Stimulated activated CD8-positive, alpha-beta memory T cell treated with anti-CD3 and anti-CD28 coated beads, Interleukin-2, amount 100 ng/mL, for 1 hour (primary cell): ENCODE data around the gene SOD3.

ENCODE experiments used
- DNase-seq, 2 donors: peaks; one replicate each; pipeline ENCODE4 v3.0.0-alpha.2; 2020; ENCODE audit warnings: low read depth in 2 of 2

SOD3 gene

DNA sequence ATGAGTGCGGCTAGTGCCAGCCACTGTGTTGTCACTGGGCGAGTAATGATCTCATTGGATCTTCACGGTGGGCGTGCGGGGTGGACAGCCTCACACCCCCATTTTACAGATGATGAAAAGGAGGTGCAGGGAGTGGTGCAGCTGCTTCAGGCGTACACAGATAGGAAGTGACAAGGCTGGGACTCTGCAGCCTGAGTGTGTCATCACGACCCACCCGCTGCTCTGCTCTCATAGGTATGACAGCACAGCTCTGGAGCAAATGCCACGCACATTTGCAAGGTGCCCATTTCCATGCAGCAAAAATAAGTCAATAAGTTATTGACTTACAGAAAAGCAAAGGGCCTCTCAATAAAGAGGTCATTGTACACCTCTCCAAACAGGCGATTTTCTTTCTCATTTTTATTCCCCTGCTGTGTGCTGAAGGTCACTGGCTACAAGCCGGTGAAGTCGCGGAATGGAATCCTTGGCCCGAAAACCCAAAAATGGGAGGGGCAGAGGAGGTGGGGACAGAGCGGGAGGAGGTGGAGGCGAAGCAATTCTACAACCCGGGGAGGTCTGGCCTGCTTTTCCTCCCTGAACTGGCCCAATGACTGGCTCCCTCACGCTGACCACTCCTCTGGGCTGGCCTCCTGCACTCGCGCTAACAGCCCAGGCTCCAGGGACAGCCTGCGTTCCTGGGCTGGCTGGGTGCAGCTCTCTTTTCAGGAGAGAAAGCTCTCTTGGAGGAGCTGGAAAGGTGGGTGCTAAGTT is at the start of gene SOD3:
Gene SOD3 (plus strand): TSS at position 658 of the 750 bp plus-strand sequence. CDS start 3,949 bp downstream, outside the sequence.
- no peak for DNase-seq

DNA sequence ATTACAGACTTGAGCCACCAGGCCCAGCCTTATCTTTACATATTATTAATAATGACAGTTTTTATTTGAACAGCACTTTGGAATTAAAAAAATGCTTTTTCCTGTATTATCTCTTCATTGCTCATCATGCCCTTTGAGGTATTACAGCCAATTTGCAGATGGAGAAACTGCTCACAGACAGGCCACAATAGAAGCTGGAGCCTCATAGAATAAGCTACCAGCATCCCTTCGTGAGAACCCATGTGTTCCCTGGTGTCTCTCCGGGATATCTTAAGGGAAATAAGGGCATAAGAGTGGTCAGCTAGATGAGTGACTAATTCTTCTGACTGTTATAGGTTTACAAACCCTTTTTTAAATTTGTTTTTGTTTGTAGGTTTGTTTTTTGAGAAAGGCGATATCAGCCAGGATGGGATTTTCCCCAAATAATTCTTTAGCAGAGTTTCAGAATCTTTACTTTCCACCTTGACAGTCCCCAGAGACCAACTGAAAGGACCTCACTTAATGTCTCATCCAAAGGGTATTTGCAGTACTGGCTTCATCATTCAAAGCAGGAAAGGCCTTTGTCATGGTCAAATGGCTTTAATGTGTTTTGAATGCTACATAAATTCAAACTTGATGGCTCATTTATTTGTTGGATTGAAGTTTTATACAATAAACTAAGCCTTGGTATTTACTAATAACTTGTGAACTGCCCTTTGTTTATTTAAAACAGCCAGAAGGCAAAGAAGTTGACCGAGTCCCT is 48.0 kb upstream of the SOD3 start:
- no peak for DNase-seq

DNA sequence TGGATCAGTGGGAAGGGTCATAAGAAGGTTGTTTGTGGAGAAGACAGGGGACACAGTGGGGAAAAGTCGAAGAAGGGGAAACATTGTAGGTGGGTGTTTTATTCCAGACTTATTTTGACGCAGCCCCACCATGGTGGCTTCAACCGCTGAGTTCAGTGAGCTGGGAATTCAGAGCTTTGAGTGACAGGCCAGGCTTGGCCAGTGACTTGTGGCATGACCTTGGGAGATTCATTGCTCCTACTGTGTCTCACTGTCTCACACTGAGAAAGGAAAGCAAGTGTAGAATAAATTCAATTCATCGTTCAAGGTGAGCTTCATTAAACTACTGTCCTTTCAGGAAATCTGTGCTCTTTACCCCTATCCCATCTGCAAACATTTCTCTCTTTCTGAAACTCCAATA is 47.4 kb upstream of the SOD3 start:
- DNase-seq, result no peak

DNA sequence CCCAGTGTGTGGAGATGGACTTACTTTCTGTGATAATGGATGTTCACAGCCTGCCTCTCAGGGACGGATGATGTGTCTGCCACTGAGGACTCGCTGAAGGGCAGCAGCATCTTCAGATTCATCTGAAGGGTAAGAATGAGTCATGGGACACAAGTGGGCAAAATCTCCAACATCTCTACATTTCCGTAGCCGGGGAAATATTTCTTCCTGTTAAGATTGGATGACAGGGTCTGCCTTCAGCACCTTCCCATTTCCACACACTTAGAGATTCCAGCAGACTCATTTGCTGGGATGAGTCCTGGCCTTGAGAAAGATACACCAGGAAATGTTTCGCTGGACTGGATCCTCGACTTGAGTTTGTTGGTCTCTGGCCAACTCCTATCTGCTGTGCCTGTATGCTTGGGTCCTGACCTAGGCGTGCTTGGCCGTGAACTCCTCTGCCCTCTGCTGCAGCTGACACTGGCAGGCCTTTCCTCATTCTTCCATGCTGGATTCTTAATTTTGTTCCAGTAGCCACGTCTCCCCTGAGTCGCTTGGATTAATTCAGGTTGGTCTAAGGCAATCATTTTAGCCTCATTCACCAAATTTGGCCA is 46.5 kb upstream of the SOD3 start:
- DNase-seq, result no peak

- no peak for DNase-seq
These were observed 45.3 kb upstream of the SOD3 start for GRCh38 chr4:24750106-24750505.

- DNase-seq, result no peak
These were observed 43.3 kb upstream of the SOD3 start for GRCh38 chr4:24751926-24752539.

GRCh38 chr4:24753519-24753918 is 41.9 kb upstream of the SOD3 start:
- no peak for DNase-seq

DNA sequence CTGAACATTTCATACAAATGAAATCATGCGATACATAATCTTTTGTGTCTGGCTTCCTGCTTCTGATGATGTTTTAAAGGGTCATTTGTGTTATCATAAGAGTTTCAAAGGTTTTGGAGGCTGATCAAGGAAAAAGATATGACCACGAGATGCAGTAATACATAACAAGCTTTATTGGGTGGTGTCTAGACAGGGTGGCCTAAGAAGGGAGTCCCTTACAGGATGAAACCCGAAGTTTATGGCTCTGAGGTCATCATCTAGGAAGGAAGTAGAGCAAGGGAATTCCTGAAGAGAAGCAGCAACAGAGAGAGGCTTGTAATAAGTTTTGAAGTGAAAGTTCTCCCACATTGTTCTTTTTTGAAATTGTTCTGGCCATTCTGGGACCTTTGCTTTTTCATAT is 40.8 kb upstream of the SOD3 start:
- no peak for DNase-seq

GRCh38 chr4:24763631-24764297 is 31.6 kb upstream of the SOD3 start:
- DNase-seq, result no peak

- no peak for DNase-seq
These were observed 31.0 kb upstream of the SOD3 start for GRCh38 chr4:24764345-24764744.

DNA sequence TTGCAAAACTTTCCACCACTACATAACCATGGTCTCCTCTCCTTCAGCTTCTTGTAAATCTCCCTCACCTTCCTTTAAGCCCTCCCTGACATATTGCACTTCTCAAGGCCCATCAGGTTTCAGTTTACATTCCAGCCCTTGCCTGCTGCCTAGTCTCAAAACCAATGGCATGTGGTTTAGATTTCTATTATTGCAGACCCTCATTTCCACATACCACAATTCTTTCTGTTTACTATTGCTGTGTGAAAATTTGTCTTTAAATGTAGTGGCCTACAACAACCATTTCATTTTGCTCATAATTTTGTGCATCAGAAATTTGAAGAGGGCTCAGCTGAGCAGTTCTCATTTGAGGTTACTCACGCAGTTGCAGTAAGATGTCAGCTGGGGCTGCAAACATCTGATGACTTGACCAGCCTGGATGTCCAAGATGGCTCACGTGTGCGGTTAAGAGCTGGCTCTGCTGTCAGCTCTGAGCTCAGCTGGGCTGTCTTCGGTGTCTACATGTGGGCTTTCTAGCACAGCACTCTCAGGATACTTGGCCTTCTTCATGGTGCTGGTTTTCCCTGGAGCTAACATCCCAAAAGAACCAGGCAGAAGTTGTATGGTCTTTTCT is 29.9 kb upstream of the SOD3 start:
- no peak for DNase-seq

GRCh38 chr4:24768006-24768405 is 27.4 kb upstream of the SOD3 start:
- no peak for DNase-seq

DNA sequence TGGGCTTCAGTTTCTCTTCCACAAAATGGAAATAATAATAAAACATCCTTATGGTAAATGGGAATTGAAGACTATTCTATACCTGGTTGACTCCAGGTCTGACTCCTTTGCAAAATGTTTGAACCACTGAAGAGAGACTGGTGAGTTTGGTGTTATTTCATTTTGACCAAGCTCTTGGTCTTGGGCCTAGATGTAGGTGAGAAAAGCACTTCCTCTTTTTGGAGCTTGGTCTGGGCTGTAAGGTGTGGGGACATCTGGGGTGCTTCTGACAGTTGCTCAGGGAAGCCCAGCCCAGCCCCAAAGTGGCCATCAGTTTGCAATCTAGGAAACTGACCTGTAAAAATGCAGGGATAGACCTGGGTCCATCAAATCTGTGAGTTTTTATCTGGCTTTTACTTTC is 26.8 kb upstream of the SOD3 start:
- no peak for DNase-seq

DNA sequence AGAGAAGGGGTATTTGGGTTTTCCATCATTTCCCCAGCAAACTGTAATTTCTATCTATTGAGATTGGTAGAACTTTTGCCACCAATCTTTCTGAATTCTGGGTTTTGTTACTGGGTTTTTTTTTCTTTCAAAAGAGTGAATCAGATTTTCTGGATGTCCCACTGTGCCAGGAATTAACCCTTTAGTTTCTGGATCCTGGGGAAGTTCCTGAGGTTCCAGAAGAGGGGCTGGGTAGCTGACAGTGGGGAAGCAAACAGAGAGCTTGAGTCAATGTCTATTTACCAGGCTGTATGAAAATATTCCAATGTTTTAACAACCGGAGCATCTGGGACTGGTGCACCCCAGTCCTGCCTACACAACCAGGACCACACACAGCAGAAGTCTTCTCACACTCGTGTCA is 25.8 kb upstream of the SOD3 start:
- no peak for DNase-seq

DNA sequence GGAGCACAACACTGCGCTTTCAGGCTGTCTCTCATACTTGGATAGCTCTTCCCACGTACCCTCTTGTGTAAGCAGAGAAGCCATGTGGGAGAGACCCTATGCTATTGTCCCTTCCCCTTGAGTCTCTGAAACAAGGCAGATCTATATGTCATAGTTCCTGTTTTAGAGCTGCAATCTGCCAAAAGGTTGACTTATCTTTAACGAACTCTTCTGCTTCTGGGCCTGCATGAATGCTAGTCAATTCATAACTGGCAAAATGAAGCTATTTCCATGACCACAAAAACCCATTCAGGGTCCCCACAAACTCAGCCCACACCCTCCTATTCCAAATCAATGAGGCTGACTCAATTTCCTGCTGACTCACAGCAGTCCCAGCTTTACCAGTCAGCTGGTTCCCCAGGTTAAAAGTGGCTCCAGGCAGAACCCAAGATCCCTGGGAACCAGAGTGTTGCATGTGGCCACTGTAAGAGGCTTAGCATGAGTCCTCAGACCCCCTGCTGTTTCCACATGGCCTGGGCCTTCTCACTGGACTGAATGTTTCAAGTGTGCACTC is 25.3 kb upstream of the SOD3 start:
- no peak for DNase-seq

- DNase-seq, result no peak
These were observed 24.7 kb upstream of the SOD3 start for GRCh38 chr4:24770667-24771066.

DNA sequence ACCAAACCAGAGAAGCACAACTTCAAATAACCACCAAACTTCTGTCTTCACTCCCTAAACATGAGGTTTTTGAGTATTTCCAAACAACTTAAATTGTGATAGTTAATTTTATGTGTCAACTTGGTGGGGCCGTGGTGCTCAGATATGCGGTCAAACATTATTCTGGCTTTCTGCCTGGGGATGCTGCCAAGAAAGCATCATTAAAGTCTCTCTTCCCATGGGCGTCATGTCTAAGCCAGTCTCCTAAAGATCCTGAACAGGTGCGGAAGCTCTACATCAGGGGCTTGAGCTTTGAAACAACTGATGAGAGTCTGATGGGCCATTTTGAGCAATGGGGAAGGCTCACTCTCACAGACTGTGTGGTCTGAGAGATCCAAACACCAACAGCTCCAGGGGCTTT is 24.1 kb upstream of the SOD3 start:
- DNase-seq, result no peak

DNA sequence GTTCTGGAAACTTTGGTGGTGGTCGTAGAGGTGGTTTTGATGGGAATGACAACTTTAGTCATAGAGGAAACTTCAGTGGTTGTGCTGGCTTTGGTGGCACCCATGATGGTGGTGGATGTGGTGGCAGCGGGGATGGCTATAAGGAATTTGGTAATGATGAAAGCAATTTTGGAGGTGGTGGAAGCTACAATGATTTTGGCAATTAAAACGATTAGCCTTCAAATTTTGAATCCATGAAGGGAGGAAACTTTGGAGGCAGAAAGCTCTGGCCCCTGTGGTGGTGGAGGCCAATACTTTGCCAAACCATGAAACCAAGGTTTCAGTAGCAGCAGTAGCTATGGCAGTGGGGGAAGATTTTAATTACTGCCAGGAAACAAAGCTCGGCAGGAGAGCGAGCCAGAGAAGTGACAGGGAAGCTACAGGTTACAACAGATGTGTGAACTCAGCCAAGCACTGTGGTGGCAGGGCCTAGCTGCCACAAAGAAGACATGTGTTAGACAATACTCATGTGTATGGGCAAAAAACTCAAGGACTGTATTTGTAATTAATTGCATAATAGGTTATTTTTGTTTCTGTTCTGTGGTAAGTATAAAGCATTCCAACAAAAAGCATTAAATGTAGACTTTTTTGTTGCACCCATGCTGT is 23.2 kb upstream of the SOD3 start:
- no peak for DNase-seq

- no peak for DNase-seq
These were observed 22.4 kb upstream of the SOD3 start for GRCh38 chr4:24772952-24773351.

DNA sequence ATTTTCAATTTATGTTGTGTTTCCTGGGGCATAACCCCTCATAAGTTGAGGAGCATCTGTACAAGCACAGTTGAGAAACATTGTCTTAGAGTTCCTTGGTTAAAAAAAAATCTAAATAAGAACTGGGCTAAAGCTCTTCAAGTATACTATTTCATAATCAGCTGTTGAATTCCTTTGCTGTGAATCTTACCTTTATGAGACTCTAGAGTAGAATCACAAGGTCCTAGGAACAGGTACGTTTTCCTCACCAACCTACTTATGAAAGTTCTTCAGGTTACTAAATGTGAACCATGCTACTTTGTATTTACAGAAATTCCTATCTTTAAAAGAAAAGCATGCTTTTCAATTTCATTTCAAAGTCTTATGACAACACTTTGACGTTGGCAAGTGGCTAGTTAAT is 20.9 kb upstream of the SOD3 start:
- no peak for DNase-seq
